EL (cell line): ENCODE data around the gene CHAF1A.

ENCODE experiments used
- DNase-seq: peaks from one replicate; pipeline ENCODE4 v3.0.0-alpha.2; 2016

Gene CHAF1A, protein sequence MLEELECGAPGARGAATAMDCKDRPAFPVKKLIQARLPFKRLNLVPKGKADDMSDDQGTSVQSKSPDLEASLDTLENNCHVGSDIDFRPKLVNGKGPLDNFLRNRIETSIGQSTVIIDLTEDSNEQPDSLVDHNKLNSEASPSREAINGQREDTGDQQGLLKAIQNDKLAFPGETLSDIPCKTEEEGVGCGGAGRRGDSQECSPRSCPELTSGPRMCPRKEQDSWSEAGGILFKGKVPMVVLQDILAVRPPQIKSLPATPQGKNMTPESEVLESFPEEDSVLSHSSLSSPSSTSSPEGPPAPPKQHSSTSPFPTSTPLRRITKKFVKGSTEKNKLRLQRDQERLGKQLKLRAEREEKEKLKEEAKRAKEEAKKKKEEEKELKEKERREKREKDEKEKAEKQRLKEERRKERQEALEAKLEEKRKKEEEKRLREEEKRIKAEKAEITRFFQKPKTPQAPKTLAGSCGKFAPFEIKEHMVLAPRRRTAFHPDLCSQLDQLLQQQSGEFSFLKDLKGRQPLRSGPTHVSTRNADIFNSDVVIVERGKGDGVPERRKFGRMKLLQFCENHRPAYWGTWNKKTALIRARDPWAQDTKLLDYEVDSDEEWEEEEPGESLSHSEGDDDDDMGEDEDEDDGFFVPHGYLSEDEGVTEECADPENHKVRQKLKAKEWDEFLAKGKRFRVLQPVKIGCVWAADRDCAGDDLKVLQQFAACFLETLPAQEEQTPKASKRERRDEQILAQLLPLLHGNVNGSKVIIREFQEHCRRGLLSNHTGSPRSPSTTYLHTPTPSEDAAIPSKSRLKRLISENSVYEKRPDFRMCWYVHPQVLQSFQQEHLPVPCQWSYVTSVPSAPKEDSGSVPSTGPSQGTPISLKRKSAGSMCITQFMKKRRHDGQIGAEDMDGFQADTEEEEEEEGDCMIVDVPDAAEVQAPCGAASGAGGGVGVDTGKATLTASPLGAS

DNA sequence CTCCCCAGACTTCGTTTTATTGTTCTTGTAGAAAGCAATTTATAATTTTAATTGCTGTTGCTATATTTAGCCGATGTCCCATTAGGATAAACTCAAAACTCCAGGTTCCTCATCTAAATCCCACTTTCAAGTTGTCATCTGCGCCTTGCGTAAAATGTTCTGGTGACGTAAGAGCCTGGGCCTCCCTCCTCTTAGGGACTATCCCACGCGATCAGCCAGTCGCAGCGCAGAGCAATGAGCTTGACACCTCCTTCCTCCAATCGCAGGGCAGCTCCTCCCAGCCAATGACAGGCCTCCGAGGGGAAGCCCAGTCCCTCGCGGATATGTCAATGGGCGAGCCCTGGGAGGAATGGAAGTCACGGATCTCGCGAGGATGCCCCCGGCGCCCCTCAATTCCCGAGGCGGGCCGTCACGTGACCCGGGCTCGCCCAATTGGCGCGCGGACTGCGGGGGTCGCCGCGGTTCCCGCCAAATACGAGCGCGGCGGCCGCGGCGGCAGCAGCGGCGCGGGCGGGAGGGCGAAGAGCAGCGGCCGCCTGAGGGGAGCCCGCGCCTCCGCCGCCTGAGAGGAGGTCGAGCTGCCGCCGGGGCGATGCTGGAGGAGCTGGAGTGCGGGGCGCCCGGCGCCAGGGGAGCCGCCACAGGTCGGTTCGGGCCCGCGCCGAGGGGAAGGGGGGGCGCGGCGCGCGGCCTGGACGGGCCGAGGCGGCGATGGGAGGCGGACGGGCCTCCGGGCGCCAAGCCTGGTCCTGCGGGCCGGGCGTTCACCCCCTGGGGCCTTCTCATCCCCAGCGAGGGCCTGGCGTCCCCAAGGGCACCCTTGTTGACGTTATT is at the start of gene CHAF1A:
TSS of gene CHAF1A (plus strand) at position 470 of the 834 bp plus-strand sequence. CDS start at position 593, 123 bp downstream.
- peak; percentile 100 for DNase-seq

DNA sequence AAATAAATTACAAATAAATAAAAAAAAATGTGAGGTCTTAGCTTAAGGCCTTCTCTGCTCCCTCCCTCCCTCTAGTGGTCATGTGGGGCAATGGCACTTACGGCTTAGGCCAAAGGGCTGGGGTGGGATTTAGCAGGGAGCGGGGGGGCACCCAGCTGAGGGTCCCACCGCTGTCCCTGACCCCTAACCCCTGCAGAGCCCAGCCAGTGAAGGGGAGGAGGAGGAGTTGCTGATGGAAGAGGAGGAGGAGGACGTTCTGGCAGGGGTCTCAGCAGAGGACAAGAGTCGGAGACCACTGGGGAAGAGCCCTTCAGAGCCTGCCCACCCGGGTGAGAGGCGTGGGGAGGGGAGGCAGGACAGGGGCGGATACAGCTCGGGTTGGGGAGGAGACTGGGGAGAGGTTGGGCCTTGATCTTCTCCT is 49.7 kb upstream of the CHAF1A start:
- DNase-seq, result peak; percentile 59

DNA sequence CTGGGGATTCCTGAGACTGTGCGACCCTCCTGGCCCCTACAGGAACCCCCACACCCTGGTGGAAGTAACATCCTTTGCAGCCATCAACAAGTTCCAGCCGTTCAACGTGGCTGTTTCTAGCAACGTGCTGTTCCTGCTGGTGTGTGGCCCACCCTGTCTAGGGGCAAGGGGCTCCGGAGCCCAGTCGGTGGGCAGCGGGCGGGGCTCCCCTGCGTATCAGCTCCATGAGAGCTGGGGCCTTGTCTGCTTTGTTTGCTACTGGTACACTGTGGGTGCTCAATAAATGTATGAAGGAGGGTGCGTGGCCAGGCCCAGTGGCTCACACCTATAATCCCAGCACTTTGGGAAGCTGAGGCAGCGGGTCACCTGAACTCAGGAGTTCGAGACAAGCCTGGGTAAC is 48.2 kb upstream of the CHAF1A start:
- no peak for DNase-seq

DNA sequence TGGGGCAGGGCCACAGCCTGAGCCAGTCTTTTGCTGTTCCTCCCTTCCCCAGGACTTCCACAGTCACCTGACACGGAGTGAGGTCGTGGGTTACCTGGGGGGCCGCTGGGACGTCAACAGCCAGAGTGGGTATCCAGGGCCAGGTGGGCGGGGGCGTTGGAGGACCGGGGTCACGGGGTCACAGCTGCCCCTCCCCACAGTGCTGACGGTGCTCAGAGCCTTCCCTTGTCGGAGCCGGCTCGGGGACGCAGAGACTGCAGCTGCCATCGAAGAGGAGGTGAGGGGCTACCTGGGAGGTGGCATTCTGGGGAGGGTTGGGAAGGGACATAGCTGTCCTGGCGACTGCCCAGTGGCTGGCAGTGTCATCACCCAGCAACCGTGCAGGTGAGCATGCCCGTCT is 47.5 kb upstream of the CHAF1A start:
- no peak for DNase-seq

DNA sequence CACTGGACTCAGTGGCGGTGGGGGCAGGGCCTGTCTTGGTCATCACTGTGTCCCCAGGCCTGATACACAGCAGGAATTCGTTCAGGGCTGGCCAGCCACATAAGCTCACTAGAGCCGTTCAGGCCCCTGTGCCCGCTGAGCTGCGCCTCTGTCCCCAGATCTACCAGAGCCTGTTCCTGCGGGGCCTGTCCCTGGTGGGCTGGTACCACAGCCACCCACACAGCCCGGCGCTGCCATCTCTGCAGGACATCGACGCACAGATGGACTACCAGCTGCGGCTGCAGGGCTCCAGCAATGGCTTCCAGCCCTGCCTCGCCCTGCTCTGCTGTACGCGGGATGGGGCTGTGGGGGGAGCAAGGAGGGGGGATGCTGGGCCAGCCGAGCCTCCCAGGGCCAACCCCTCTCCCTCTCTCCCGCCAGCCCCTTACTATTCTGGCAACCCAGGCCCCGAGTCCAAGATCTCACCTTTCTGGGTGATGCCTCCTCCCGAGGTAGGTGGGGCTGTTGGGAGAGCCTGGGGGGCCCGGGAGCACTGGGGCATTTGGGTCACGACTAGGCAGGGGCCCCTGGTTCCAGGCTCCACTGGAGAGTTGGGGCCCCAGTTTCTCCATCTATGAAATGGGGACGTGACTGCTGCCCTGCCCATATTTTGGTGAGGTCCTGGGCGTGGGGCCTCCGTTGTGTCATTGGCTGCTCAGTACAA is 45.2 kb upstream of the CHAF1A start:
- no peak for DNase-seq

DNA sequence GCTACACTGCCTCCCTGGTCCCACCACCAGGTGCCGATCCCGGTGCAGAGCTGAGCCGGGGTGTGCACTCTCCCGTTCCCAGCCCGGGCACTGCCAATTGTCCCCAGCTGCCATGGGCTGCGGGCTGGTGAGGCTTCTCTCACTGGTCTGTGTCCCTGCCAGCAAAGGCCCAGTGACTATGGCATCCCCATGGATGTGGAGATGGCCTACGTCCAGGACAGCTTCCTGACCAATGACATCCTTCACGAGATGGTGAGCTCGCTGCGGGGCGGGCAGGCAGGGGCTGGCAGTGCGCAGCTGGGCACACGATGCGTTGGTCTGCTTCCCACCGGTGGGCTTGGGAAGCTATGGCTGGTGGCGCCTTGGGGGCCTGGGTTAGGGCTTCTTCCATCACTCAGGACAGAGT is 44.5 kb upstream of the CHAF1A start:
- no peak for DNase-seq

DNA sequence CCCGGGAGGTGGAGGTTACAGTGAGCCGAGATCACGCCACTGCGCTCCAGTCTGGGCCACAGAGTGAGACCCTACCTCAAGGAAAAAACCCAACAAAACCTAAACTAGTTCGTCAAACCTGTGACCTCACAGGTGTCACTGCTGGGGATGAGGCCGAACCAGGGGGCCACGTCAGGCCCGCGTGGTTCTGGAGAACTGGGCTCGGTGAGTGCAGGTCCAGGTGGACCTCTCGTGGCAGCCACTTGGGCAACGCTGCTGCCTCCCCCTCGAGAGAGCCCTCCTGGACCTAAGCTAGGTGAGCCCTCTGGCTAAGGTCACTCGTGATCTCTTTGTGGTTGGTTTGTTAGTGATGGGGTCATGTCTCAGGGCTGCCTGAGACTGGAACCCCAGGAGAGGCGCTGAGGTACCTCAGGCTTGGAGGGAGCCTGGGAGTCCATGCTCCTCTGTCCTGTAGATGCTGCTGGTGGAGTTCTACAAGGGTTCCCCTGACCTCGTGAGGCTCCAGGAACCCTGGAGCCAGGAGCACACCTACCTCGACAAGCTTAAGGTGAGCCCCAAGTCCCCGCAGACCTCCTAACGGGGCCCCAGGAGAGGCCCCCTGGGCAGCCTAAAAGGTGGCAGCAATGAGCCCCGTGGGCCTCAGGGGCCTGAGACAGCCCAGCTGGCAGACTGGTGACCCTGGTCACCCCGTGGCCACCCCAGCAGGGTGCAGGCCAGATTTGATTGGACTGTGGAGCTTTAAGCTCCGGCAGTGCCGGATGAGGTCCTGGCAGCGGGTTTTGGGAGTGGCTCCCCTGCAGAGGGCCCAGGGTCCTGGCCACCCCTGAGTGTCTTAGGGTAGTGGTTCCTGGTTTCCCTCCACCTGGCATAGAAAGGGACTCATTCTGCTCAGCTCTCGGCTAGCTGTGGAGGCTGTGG is 43.5 kb upstream of the CHAF1A start:
- DNase-seq, result no peak

DNA sequence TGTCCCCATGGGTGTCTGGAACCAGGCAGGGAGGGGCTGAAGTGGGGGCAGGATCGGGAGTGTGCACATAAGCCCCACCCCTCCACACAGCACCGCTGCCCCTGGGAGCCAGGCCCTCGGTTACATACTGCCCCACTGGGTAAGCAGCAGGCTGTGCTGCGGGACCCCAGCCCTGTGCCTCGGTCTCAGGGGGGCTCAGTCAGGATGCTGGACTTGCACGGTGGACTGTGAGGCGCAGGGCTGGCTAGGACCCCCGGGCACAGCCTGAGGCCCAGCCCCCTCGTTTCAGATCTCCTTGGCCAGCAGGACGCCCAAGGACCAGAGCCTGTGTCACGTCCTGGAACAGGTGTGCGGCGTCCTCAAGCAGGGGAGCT is 42.8 kb upstream of the CHAF1A start:
- no peak for DNase-seq

DNA sequence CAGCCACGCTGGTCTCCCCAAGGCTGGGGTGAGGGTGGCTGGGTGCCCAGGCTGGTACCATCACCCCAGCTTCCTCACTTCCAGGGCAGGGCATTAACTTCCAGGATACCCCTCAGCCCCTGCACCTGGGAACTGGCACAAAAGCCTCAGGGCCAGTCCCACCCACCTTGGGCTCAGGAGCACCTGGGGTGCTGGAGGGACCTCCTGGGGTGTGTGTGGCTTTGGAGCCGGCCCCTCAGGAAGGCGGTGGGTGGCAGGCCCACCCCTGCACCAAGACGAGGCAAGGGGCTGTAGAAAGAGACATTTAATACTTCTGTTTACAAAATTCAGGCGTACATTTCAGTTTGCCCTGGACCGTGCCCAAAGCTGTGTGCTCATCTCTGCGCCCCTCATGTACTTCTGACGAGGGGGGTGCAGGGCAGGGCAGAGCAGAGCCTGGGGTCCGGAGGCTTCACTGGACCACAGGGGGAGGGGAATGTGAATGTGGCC is 42.3 kb upstream of the CHAF1A start:
- no peak for DNase-seq

DNA sequence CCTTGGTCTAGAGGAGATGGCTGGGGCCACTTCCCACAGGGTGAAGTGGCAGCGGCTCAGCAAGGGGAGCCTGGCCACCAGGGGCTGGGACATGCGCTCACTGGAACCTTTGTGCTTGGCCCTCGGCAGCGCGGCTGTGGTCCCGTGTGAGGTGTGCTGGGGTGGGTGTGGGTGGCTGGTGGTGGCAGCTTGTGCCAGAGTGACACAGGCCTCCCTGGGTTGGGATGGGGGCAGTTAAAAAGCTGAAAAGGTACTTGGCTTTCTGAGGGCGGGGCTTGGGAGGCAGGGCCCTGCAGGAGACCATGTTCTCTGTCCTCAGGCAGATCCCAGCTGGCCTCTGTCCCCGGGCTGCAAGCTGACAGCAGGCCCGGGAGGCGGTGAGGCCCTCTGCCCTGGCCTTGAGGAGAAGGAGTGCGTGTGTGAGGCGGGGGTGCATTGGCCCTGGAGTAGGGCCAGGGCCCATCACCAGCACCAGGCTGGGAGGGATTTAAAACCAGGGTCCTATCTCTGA is 41.7 kb upstream of the CHAF1A start:
- no peak for DNase-seq

DNA sequence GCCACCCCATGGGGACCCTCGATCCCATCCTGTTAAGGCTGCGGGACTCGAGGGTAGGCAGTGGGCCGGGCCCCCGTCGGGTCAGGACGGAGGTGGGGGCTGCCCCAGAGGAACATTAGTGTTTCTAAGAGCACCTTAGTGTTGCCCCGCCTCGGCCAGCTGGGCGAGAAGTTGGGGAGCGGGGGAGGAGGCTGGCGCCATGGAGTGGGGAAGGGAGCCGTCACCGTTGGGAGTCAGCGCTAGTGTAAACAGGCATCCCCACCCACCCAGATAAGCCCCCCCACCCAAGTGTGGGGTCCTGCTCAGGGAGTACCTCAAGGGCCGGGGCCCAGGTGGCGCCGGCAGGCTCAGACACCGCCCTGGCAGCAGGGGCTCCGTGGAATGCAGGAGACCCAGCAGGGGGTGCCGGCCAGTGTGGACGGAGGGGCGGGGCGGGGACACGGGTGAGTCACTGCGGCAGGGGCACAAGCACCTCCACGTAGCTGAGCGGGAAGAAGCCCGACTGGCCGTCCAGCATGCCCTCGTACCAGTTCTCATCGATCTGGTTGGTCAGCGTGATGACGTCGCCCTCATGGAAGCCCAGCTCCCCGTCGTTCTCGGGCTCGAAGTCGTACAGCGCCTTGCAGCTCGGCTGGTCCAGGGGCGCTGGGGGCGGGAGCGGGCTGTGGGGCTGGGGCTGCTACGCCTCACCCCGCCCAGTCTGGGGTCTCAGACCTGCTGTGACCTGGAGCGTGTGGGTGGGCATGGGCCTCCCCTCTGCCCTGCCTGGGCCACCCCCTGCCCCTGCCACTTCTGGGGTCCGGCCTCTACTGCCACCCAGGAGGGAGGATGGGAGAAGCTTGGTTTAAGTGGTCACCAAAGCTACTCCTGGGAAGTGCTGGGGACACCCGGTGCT is 41.0 kb upstream of the CHAF1A start:
- no peak for DNase-seq

DNA sequence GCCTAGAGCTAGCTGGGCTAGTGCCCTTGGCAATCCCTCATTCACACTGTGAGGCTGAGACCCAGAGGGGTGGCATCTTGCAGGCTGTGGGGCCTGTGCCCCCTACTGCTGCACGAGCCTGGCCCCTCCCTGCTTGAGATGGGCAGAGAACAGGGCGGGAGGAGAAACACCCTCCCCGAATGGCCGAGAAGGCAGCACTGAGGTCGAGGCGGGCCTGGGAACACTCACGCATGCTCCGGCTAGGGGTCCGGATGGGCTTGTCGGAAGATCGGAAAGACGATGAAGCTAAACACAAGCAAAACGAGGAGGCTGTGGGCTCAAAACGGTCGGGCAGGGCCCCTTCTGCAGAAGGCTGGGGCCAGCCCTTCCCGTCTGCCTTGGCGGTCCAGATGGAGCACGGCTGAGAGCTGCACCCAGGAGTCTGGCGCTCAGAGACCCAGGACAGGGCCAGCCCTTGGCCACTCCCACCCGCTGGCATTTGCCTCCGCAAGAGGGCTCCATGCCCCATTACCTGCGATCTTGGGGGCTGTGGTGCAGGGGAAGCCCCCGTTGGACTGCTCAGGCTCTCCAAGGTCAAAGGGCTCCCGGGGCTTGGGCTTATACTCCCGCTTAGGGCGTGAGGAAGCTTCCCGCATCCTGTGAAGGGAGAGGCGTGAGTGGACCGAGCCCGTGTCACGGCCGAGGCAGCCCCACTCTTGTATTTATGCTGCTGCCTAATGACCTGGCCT is 40.2 kb upstream of the CHAF1A start:
- no peak for DNase-seq

DNA sequence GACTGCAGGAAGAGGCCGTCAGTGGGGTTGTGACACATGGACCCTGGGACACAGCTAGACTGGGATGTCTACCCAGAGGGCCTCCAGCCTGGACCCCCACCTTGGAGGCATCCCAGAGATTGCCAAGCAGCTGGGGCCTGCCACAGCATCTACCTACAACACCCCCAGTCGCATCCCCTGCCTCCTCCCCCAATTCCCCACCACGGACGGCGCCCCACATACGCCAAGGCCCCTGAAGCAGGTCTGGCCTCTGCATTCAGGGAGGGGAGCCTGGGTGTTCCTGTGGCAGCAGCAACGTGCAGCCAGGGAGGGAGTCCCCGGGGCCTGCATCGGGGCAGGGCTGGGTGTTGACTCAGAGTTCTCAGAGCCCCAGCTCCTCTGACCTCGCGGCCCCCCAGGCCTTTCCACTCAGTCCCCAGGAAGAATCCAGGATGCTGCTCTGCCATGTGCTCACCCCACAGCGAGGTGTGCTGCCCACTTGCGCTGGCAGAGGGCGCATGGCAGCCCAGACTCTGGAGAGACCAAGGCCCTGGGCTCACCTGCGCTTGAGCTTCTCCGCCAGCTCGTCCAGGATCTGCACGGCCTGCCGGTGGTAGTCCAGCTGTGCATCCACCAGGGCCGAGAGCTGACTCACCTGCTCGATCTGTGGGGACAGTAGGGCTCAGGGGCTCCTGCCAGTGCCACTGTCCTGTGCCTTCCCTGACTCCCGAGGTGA is 39.5 kb upstream of the CHAF1A start:
- DNase-seq, result no peak

DNA sequence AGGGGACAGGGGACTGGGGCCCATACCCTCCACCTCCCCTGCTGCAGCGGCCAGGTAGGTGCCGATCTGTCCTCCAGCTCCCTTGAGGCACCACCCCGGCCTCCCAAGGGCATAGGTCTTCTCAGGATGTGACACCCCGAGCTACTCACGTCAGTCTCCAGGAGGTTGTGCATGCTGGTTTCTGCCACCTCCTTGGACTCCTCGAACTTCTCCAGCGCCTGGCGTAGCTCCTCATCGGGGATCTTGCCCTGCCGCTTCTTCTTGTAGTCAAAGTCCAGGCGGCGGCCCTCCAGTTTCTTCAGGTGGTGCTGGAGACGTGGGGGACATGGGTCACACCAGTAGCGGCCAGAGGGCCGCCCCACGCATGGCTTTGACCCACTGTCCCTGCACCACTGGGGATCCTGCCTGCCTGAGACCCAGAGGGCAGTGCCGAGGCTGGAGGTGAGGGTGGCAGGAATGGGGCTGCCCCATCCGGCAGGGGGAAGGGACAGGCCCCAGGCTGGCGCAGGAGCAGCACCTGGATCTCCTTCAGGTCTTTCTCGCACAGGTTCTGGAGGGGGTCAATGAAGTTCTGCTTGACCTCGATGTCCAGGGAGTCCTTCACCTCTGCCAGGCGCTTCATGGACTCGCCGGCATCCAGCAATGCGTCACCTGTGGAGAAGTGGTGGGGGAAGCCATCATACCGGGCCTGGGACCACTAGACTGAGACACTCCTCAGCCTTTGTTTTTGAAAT is 38.7 kb upstream of the CHAF1A start:
- no peak for DNase-seq

DNA sequence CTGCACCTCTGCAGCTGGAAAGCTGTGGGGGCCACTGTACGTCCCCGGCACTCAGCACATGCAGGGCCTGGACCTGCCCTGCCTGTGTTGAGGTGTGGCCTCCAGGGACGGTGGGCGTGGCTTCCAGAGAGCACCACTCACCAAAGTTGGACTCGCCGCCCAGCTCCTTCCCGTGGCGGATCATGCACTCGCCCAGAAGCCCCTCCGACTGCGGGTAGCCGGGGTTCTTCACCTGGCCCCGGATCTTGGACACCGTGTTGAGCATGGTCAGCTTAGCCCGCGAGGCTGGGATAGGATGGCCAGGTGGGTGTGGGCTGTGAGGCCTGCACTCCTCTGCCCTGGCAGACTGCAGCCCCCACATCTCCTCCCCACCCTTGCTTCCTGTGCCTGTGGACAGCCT is 37.1 kb upstream of the CHAF1A start:
- DNase-seq, result no peak

DNA sequence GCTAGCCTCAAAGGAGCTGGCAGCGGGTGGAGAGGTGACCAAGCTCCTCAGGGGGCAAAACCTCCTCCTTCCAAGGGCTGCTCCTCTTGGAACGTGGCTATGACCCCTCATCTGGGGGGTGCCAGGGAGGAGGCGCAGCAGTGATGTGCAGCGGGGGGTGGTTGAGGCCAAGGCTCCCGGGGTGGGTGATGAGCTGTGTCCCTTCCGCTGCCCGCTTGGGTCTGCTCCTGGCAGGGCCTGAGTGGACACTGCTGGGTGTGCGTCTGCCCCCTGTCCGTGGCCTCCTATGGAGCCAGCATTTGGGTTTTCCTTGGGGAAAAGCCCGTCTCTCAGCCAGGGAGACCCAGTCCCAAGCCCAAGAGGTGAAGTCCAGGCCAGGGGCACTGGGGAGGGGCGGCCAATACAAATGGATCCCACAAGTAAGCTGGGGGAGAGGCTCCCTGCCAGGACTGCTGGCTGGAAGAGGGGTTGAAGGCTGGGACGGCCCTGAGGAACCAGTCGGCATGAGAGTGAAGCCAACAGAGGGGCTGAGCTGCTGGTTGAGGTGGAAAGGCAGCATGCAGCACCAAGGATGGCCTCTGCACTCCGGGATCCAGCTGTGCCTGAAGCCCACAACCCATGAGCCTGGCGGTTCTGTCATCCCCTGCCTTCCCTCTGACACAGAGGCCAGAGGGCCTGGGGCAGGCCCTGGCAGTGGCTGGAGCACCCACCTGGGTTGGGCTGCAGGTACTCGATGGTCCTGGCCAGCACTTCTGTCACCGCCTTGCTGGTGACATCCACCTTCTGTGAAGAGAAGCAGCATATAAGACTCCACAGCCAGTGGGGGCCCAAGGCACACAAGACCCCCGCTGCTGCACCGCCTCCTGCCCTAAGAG is 36.4 kb upstream of the CHAF1A start:
- DNase-seq, result no peak
